Subcutaneous adipose tissue (tissue), 4 donors: ENCODE data around the gene MITF. TPM values are rescaled to one million over a fixed set of nuclear protein-coding genes. Genes with fewer than 3 reads are reported as not detected.

ENCODE experiments used
- total RNA-seq, 4 donors: library from RNA; depleted of rRNA; stranded (reverse); fragments of >200 nt; gene quantifications; one replicate each; pipeline ENCODE4 v1.1.0, GENCODE V29; 2016
- TF ChIP-seq, protein P1 (sequence below): fragments of 450-650 bp; IDR thresholded peaks from one replicate; pipeline ENCODE4 v1.5.1; 2016; ENCODE audit warnings: low read depth, mild to moderate bottlenecking, control low read depth, antibody characterized with exemption, moderate library complexity

Gene MITF, protein sequence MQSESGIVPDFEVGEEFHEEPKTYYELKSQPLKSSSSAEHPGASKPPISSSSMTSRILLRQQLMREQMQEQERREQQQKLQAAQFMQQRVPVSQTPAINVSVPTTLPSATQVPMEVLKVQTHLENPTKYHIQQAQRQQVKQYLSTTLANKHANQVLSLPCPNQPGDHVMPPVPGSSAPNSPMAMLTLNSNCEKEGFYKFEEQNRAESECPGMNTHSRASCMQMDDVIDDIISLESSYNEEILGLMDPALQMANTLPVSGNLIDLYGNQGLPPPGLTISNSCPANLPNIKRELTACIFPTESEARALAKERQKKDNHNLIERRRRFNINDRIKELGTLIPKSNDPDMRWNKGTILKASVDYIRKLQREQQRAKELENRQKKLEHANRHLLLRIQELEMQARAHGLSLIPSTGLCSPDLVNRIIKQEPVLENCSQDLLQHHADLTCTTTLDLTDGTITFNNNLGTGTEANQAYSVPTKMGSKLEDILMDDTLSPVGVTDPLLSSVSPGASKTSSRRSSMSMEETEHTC
- 10 to 100 TPM; 19.6 to 60.3 (median 32.5) TPM for total RNA-seq

DNA sequence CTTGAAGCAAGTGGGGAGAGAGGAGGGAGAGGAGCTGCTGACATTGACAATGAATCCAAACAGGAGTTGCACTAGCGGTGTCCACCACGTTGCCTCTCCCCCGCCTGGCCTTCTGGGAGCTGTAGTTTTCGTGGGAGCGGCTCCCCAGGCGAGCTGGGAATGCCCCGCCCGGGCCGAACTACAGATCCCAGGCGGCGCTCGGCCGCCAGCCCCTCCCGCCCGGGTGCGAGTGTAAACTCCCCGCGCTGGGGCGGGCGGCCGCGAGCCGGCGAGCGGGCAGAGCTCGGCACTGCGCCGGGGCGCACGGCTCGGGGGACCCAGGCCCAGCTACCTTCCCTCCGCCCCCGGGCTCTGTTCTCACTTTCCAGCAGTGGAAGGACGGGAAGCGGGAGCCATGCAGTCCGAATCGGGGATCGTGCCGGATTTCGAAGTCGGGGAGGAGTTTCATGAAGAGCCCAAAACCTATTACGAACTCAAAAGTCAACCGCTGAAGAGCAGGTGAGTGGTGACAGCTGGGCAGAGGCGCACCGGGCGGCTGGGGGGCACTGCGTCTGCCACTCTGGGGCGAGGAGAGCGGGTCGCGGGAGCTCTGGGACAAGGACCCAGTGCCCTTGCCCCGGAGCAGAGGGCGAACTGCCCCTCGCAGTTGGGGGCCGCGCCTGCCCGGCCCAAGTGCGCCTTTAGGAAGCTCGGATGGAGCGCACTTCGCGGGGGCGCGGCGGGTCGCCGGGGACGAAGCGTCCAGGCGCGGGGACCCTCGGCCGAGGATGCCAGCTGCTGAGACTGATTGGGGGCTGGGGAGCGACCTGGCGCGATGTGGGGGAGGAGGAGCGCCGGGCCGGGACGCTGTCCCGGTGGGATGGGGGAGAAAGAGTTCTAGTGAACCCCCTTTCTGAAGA is at the start of gene MITF:
MITF (plus strand) TSS at position 261 of the 899 bp plus-strand sequence; CDS start at position 395, 134 bp downstream.
- TF ChIP-seq, protein P1, sequence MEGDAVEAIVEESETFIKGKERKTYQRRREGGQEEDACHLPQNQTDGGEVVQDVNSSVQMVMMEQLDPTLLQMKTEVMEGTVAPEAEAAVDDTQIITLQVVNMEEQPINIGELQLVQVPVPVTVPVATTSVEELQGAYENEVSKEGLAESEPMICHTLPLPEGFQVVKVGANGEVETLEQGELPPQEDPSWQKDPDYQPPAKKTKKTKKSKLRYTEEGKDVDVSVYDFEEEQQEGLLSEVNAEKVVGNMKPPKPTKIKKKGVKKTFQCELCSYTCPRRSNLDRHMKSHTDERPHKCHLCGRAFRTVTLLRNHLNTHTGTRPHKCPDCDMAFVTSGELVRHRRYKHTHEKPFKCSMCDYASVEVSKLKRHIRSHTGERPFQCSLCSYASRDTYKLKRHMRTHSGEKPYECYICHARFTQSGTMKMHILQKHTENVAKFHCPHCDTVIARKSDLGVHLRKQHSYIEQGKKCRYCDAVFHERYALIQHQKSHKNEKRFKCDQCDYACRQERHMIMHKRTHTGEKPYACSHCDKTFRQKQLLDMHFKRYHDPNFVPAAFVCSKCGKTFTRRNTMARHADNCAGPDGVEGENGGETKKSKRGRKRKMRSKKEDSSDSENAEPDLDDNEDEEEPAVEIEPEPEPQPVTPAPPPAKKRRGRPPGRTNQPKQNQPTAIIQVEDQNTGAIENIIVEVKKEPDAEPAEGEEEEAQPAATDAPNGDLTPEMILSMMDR = no peak

DNA sequence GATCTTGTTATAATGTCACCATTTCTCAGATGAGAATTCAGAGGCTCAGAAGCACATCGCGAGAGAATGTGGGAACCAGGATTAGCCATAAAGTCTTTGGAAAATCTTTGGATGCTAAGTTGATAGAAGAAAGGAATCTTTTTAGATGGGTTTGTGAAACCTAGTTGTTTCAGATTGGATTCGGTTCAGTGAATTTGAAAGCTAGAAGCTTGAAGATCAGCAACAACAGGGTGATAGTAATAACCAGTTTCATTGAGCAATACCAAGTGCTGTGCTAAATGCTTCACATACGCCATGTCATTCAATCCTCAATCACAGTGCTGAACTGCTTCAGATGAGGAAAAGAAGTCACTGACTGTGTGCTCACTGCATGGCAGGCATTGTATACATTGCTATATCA is 47.4 kb upstream of the MITF start:
- TF ChIP-seq, protein P1 = no peak

DNA sequence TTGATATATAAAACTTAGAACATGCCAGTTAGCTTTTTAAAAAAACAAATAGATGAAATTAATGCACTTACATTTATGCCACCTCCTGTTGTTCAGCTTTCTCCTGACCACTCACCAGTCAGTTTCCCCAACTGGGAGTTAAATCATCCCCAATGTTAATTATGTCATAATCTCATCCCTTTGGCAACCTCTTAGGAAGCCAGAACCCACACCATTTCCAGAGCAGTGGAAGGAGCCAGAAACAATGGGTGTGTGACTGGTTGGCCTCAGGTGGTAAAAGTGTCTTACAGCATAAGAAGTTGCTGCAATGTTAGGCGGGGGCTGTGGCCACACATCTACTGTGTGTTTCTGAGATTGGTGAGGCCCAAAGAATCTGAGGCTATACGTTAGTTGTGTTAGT is 46.5 kb upstream of the MITF start:
- TF ChIP-seq, protein P1 = no peak

DNA sequence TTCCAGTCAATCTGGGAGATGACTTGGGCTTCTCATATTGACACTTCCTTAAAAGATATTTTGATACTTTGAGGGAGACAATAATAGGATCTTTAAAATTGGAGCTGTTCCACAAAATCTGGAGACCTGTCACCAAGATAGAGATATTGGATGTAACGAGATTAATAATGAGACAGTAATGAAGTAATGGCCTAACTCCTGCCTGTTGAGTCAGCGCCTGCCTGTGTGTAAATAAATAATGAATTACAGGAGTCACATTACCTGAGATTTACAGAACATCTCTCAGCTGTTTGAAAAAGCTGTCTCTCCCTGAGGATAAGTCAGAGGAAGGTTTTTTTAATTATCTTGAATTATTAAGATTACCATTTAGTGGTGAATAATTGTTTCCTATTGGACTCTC is 43.8 kb upstream of the MITF start:
- TF ChIP-seq, protein P1 = no peak

DNA sequence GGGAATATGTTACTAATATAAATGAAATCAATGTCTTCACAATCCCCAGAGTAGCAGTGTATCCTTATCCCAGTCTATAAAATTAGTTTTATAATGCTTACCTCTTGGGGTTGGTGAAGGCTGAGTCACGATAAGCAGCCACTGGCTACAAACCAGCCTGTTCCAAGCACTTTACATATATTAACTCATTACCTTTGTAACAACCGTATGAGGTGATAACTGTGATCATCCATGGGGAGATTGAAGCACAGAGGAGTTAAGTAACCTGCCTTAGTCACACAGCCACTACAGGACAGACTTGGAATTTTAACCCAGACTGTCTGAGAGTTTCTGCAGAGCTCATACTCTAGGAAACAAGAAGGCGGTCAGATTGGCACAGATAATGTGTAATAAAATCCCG is 43.3 kb upstream of the MITF start:
- TF ChIP-seq, protein P1 = no peak

DNA sequence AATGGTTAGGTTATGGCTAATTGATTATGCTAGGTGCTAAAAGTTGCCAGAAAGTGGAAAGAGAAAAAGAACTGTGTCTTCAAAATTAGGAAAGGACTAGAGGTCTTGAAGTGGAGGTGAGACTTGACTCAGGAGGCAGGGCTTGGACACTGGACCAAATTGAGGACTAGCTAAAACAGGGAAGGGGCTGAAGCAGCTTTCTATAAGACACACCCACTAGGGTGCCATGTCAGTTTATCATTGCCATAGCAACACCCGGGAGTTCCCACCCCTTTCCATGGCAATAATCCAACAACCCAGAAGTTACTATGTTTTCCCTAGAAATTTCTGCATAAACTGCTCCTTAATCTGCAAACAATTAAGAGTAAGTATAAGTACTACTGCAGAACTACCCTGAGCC is 42.9 kb upstream of the MITF start:
- TF ChIP-seq, protein P1 = no peak

DNA sequence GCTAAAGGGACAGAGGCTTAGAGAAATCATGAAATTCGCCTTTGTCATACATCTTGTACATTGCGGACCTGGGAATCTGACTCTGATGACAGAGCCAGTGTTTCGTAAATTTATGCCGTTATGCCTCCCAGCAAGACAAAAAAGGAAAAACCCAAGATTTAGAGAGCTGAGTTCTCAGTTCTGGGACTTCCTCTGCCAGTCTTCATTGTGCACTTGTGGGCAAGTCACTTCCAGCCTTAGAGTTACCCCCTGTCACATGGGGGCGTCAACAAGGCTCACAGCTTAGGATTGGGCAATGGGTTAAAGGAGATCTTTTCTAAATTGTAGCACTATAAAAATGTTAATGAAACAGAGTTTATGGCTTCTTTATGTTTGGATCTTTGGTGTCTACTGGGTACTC is 41.9 kb upstream of the MITF start:
- TF ChIP-seq, protein P1 = no peak
